HG02759 (cell line): ENCODE results near the gene AXIN1.

Source experiments
- ATAC-seq: cut with Tn5 transposase; IDR thresholded peaks from one replicate; pipeline ENCODE4 v1.9.1; 2021; ENCODE audit warnings: mild to moderate bottlenecking, moderate library complexity; ENCODE audit not compliant: unreplicated experiment

The AXIN1 gene

GRCh38 chr16:307691-308312, 44.7 kb downstream of the AXIN1 start:
- ATAC-seq: no peak

- no peak for ATAC-seq
Observed at GRCh38 chr16:306911-307370, 45.6 kb downstream of the AXIN1 start.

- no peak for ATAC-seq
Observed at GRCh38 chr16:305916-306626, 46.5 kb downstream of the AXIN1 start.

GRCh38 chr16:303760-304505, 48.6 kb downstream of the AXIN1 start:
- ATAC-seq: no peak

DNA sequence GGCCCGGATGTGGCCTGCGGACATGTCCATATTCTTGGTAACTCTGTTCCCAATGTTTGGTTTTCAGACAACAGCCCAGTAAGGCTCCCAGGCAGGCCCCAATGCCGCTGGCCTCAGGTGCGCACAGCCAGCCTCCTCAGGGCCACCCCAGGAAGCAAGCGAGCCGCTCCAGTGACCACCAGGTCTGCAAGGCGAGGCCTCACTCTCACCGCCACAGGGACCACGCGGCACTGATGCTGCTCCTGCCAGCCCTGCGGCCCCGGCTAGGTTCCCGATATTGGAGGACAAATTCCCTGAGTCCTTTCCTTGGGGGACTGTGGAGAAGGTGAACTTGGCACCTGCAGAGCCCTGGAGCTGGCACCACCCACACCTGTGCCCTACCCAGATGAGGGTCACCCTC, 50.6 kb downstream of the AXIN1 start:
- ATAC-seq: no peak

- no peak for ATAC-seq
Observed at GRCh38 chr16:301235-301634, 51.3 kb downstream of the AXIN1 start.

- no peak for ATAC-seq
Observed at GRCh38 chr16:297832-298231, 54.7 kb downstream of the AXIN1 start.

GRCh38 chr16:296806-297510, 55.6 kb downstream of the AXIN1 start:
- no peak for ATAC-seq

DNA sequence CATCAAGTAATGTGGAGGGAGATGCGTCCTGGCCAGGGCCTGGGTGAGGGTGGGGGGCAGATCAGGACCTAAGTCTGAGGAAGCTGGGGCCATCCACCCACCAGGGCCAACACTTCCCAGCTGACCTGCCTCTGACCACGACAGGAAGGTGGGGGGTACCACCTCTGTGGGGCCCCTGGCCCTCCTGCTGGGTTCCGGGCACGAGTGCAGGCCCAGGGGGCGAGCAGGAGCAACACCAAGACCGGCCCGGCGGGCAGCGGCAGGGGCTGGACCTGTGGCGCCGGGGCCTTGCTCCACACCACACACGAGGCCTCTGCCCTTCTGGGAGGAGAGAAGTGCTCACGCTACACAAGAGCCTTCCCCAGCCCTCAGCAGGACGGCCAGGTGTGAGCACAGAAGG, 56.2 kb downstream of the AXIN1 start:
- ATAC-seq: no peak

DNA sequence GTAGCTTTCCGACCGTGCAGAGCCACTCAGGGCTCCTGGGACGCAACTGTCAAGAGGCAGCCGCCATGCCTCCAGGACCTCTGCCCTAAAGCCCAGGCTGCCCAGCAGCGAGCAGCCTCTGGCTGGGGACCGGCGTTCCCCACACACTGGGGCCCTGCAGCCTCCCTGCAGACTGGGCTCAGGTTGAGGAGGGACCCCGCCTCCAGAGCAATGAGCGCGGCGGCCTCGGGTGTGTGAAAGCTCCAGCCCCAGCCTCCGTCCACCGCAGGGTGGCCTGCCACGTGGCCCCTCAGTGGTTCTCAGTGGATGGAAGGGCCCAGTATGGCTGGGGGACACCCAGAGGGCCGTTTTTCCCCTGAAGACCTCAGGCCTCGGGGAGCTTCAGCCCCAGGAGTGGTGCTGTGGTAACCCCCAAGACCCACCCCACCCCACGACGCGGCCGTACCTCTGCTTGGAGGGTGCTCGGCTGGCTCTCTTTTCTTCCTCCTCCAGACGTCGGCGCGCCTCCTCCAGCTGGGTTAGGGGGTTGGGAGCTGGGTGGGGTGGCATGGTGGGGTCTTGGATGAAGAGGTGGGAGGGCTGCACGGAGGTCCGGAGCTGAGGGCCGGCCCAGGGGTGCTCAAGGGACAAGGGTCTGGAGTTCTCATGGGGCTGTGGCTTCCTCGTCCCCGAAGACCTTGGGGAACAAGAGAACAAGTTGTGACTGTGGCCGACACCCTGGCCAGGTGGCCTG, 59.3 kb downstream of the AXIN1 start:
- no peak for ATAC-seq

DNA sequence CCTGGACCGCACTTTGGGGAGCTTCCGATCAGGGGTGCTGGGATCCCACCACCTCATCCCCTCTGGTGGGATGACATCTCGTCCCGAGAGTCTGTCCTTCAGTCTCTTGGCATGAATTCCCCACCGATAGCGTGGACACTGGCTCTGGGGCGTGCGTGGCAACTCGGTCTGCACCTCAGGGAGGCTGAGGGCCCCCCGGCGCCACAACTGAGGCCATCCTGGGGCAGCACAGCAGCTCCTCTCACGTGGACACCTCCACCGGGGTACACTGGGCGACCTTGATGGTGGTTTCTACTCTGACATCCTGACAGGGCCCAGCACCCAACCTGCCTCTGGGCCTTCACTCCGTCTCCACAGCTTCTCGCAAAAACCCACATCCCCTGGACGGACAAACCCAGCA, 61.0 kb downstream of the AXIN1 start:
- ATAC-seq: no peak

GRCh38 chr16:290681-291405, 61.7 kb downstream of the AXIN1 start:
- no peak for ATAC-seq

DNA sequence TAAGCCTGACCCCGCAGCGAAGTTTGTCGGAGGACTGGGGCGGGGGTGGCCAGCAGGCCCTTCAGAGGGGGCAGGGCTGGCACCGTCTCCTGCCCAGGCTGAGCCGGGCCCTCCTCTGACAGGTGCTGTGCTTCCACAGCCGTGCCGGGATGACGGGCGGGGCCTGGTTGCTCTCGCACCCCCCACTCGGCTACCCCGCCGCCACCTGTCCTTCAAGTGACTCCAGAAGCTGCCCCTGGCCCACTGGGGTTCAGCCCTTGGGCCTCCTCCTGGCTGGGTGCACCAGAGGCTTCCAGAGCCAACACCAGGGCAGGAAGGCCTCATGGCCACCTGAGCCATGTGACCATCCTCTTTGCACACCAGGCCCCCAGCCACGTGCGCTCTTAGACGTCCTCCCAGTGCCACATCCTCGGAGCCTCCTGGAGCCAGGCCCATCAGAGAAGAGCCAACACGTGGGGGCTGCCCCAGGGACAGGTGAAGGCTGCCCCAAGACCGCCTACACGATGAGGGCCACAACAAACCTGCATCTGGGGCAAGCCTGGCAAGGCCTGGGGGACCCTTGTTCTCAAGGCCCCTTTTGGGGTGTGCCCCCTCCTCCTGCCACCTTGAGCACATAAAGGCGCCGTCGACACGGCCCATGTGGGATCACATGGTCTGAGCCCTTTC, 62.4 kb downstream of the AXIN1 start:
- no peak for ATAC-seq

GRCh38 chr16:289395-289997, 63.0 kb downstream of the AXIN1 start:
- ATAC-seq: no peak

- ATAC-seq: no peak
Observed at GRCh38 chr16:287981-288920, 64.3 kb downstream of the AXIN1 start.

GRCh38 chr16:287298-287811, 65.2 kb downstream of the AXIN1 start:
- ATAC-seq: no peak

GRCh38 chr16:286491-287297, 65.8 kb downstream of the AXIN1 start:
- no peak for ATAC-seq
